Fibroblast of lung (primary cell): ENCODE measurements around the gene CTNND2. TPM values are rescaled to one million over a fixed set of nuclear protein-coding genes. Genes with fewer than 3 reads are reported as not detected.

Experiments
- DNase-seq, 2 donors: peaks; one replicate each; pipeline versions ENCODE4 v3.0.0 to v3.0.0-alpha.2; 2010; ENCODE audit warnings: low read depth in 2 of 2
- H2AFZ ChIP-seq: 2 replicates; pipeline ENCODE4 v1.5.1; 2012; ENCODE audit warnings: low read length, control low read depth, inconsistent platforms
- H3K27ac ChIP-seq: 2 replicates; pipeline ENCODE4 v1.5.1; 2011; ENCODE audit warnings: low read length, control low read depth; ENCODE audit not compliant: insufficient read depth
- H3K27me3 ChIP-seq: 2 replicates; pipeline ENCODE4 v1.5.1; 2011; ENCODE audit warnings: mild to moderate bottlenecking, low read length; ENCODE audit not compliant: control insufficient read depth, insufficient read depth
- H3K36me3 ChIP-seq: 2 replicates; pipeline ENCODE4 v1.5.1; 2011; ENCODE audit warnings: low read length; ENCODE audit not compliant: control insufficient read depth, insufficient read depth
- H3K4me1 ChIP-seq: 2 replicates; pipeline ENCODE4 v1.5.1; 2011; ENCODE audit warnings: low read length; ENCODE audit not compliant: control insufficient read depth, insufficient read depth; ENCODE audit errors: extremely low read depth
- H3K4me2 ChIP-seq: 2 replicates; pipeline ENCODE4 v1.5.1; 2011; ENCODE audit warnings: low read length, control low read depth; ENCODE audit not compliant: insufficient read depth; ENCODE audit errors: extremely low read depth
- H3K4me3 ChIP-seq, 4 experiments: fragments of 200-600 bp in 1 of 4; sonication (generic) in 1 of 4; replicated peaks in 1 of 4; 2 replicates each; pipeline ENCODE4 v1.5.1; 2011 to 2016; ENCODE audit warnings: low read length in 4 of 4, low read depth in 3 of 4, mild to moderate bottlenecking in 3 of 4, control low read depth in 2 of 4, inconsistent platforms in 1 of 4, mixed read lengths in 1 of 4; ENCODE audit not compliant: insufficient read depth in 1 of 4; ENCODE audit errors: control extremely low read depth in 1 of 4
- H3K79me2 ChIP-seq: 2 replicates; pipeline ENCODE4 v1.5.1; 2012; ENCODE audit warnings: mild to moderate bottlenecking, low read length, inconsistent platforms; ENCODE audit not compliant: control insufficient read depth, insufficient read depth
- H3K9ac ChIP-seq: 2 replicates; pipeline ENCODE4 v1.5.1; 2011; ENCODE audit warnings: mild to moderate bottlenecking, low read length, control low read depth; ENCODE audit not compliant: insufficient read depth
- H3K9me3 ChIP-seq: 2 replicates; pipeline ENCODE4 v1.5.1; 2012; ENCODE audit warnings: low read depth, low read length; ENCODE audit not compliant: control insufficient read depth, insufficient read depth
- H4K20me1 ChIP-seq: 2 replicates; pipeline ENCODE4 v1.5.1; 2011; ENCODE audit warnings: low read length; ENCODE audit not compliant: control insufficient read depth, insufficient read depth; ENCODE audit errors: extremely low read depth
- EZH2 ChIP-seq: IDR thresholded peaks from 2 replicates; pipeline ENCODE4 v1.5.1; 2012; ENCODE audit warnings: low read length, control low read depth, mild to moderate bottlenecking; ENCODE audit errors: missing control alignments
- polyA plus RNA-seq, 2 donors: library from polyadenylated mRNA; depleted of rRNA in 1 of 2; stranded (reverse) in 1 of 2; unstranded in 1 of 2; fragments of >200 nt; gene quantifications; 2 replicates each; pipeline ENCODE4 v1.2.1, GENCODE V29; 2011 to 2012; ENCODE audit warnings: missing spikeins in 1 of 2
- total RNA-seq: library from RNA; depleted of rRNA; stranded (reverse); fragments of >200 nt; gene quantifications from 2 replicates; pipeline ENCODE4 v1.2.1, GENCODE V29; 2014
- TF ChIP-seq, protein P1 (sequence below), 2 donors: IDR thresholded peaks in 1 of 2; conservative IDR thresholded peaks in 1 of 2; 1 replicate in 1 of 2; 2 replicates in 1 of 2; pipeline ENCODE4 v1.5.1; 2011 to 2012; ENCODE audit warnings: low read length in 2 of 2, control low read depth in 1 of 2, inconsistent platforms in 1 of 2, low read depth in 1 of 2, mild to moderate bottlenecking in 1 of 2

CTNND2 gene
- total and polyA plus RNA-seq, 2 donors (not counting 1 experiment from before 2014, with no cell fraction given): not detected

- H3K9ac ChIP-seq: no peak overlapping the region
Observed at GRCh38 chr5:11174591-11174990, 729.7 kb downstream of the CTNND2 start.

DNA sequence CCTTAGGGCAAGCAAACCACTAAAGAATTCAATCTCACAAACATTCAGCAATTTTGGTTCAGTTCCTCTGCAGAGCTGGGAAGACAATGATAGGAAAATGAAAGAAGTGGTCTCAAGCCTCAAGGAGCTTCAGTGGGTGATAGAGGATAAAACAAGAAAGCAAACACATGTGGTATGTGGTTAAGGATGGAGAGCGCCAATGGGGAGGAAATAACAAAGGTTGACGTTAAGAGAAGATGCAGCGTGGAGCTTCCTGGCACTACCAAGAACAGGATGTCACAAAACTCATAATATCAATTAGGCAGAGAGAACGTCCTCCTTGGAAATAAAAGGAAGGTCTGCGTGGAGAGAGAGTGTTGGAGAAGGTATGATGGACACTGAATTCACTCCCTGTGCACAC lies 731.8 kb downstream of the CTNND2 start:
- Histone ChIP-seq H3K27ac (no peak overlapping the region), H3K27me3 (no peaks in the 10 kb centered on the region), H3K9me3 (no peaks in the 10 kb centered on the region), H3K9ac (no peak overlapping the region), H3K4me1 (no peaks in the 10 kb centered on the region), H3K79me2 (no peaks in the 10 kb centered on the region), H3K4me3 (no peak overlapping the region), H3K36me3 (no peaks in the 10 kb centered on the region), H2AFZ (no peak overlapping the region), H4K20me1 (no peaks in the 10 kb centered on the region), H3K4me2 (no peak overlapping the region)
- TF ChIP-seq EZH2: no peak
- TF ChIP-seq, protein P1, sequence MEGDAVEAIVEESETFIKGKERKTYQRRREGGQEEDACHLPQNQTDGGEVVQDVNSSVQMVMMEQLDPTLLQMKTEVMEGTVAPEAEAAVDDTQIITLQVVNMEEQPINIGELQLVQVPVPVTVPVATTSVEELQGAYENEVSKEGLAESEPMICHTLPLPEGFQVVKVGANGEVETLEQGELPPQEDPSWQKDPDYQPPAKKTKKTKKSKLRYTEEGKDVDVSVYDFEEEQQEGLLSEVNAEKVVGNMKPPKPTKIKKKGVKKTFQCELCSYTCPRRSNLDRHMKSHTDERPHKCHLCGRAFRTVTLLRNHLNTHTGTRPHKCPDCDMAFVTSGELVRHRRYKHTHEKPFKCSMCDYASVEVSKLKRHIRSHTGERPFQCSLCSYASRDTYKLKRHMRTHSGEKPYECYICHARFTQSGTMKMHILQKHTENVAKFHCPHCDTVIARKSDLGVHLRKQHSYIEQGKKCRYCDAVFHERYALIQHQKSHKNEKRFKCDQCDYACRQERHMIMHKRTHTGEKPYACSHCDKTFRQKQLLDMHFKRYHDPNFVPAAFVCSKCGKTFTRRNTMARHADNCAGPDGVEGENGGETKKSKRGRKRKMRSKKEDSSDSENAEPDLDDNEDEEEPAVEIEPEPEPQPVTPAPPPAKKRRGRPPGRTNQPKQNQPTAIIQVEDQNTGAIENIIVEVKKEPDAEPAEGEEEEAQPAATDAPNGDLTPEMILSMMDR (conservative IDR thresholded peaks at IDR 0.05 in 1 of 2, IDR thresholded peaks at IDR 0.05 in 1 of 2; ENCODE audit: low read depth in 1 of 2, low read length in 2 of 2): no peak
- no peak for DNase-seq

More at GRCh38 chr5:11174591-11174990, 729.7 kb downstream of the CTNND2 start:
- H3K27ac ChIP-seq: no peak overlapping the region
- no peak for DNase-seq
- no peak overlapping the region for H3K4me3 ChIP-seq
- TF ChIP-seq, protein P1 (conservative IDR thresholded peaks at IDR 0.05 in 1 of 2, IDR thresholded peaks at IDR 0.05 in 1 of 2; ENCODE audit: low read depth in 1 of 2, low read length in 2 of 2): no peak
- no peak for TF ChIP-seq EZH2
- H3K4me1 ChIP-seq: no peaks in the 10 kb centered on the region
- H3K27me3 ChIP-seq: no peaks in the 10 kb centered on the region
- H3K4me2 ChIP-seq: no peak overlapping the region
- no peaks in the 10 kb centered on the region for H3K9me3 ChIP-seq
- no peak overlapping the region for H2AFZ ChIP-seq
- no peaks in the 10 kb centered on the region for H3K36me3 ChIP-seq
- H3K79me2 ChIP-seq: no peaks in the 10 kb centered on the region
- no peaks in the 10 kb centered on the region for H4K20me1 ChIP-seq

- Histone ChIP-seq H3K27ac (no peak overlapping the region), H3K79me2 (no peaks in the 10 kb centered on the region), H3K9me3 (no peaks in the 10 kb centered on the region), H3K9ac (no peak overlapping the region), H3K27me3 (no peaks in the 10 kb centered on the region), H3K4me3 (no peak overlapping the region), H3K36me3 (no peaks in the 10 kb centered on the region), H3K4me2 (no peak overlapping the region), H2AFZ (no peak overlapping the region), H4K20me1 (no peaks in the 10 kb centered on the region), H3K4me1 (no peaks in the 10 kb centered on the region)
- TF ChIP-seq EZH2: no peak
- TF ChIP-seq, protein P1 (conservative IDR thresholded peaks at IDR 0.05 in 1 of 2, IDR thresholded peaks at IDR 0.05 in 1 of 2; ENCODE audit: low read depth in 1 of 2, low read length in 2 of 2): no peak
- no peak for DNase-seq
Observed at GRCh38 chr5:11171236-11171635, 733.0 kb downstream of the CTNND2 start.
